Measurements from ENCODE around the gene CFAP46. TPM values are rescaled to one million over a fixed set of nuclear protein-coding genes. Genes with fewer than 3 reads are reported as not detected.
A peak's percentile ranks its signal among the peaks of the same experiment; 100 is the strongest.

The CFAP46 gene
- total and polyA plus RNA-seq, 8 donors, result 1.2 to 5.2 (median 3.5) TPM

DNA sequence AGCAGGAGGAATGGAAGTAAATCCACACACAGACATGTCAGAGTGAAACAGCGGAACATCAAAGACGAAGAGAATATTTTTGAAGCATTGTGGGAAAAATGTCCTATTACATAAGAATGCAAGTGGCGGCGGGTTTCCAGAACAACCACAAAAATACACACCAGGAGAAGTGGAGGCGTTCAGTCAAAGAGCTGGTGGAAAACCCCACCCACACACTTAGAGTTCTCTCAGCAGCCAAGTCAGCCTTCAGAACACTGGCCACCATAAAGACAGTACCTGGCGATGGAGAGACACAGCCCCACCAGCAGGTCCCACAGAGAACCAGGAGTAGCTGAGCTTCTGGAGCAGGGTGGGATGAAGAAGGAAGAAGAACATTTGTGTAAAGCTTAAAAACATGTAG lies 180.1 kb downstream of the CFAP46 start:
- peak; percentile 80 for ATAC-seq

DNA sequence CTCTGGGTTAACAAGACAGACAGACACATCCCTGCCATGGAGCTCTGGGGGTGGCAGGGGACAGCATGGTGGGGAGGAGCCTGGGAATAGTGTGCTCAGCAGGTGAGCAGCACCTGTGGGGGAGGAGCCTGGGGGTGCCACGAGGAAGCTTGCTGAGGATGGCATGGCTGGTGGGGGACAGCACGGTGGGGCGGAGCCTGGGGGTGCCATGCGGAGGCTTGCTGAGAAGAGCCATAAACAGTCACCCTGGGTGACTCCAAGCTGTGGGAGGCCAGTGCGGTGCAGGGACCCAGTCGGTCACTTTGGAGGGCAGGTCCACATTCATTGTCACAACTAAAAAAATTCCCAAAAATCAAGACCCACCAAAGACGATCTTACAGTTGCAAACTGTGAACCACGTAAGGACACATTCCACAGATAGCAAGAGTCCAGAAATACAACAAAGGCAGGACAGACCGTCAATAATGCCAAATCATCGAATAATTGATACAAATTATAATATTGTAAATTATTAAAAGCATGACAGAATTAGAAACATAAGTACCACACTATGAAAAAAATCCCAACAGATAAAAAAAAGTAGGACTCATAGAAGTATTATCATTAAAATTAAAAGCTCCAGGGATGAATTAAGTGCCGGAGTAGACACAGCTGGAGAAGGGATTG lies 180.8 kb downstream of the CFAP46 start:
- Histone ChIP-seq H3K27ac (no peak overlapping the region), H3K4me3 (no peak overlapping the region), H3K9me3 (no peaks in the 10 kb centered on the region), H3K4me1 (no peaks in the 10 kb centered on the region), H3K36me3 (peaks cover 0 to 55% of the 10 kb centered on the region in 2 donors), H3K27me3 (no peaks in the 10 kb centered on the region)
- no peak for ATAC-seq
- intact Hi-C loops (cut with DNase I), result no loop called here
- no peak for DNase-seq
- TF ChIP-seq, protein P1, sequence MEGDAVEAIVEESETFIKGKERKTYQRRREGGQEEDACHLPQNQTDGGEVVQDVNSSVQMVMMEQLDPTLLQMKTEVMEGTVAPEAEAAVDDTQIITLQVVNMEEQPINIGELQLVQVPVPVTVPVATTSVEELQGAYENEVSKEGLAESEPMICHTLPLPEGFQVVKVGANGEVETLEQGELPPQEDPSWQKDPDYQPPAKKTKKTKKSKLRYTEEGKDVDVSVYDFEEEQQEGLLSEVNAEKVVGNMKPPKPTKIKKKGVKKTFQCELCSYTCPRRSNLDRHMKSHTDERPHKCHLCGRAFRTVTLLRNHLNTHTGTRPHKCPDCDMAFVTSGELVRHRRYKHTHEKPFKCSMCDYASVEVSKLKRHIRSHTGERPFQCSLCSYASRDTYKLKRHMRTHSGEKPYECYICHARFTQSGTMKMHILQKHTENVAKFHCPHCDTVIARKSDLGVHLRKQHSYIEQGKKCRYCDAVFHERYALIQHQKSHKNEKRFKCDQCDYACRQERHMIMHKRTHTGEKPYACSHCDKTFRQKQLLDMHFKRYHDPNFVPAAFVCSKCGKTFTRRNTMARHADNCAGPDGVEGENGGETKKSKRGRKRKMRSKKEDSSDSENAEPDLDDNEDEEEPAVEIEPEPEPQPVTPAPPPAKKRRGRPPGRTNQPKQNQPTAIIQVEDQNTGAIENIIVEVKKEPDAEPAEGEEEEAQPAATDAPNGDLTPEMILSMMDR (IDR thresholded peaks at IDR 0.05), result no peak

More for the DNA sequence above, 180.1 kb downstream of the CFAP46 start:
- DNase-seq, result no peak
- Histone ChIP-seq H3K27ac (no peak overlapping the region), H3K9me3 (no peaks in the 10 kb centered on the region), H3K4me1 (no peaks in the 10 kb centered on the region), H3K36me3 (peaks cover 0 to 48% of the 10 kb centered on the region in 2 donors), H3K4me3 (no peak overlapping the region), H3K27me3 (no peaks in the 10 kb centered on the region)
- intact Hi-C loops (cut with DNase I), result no loop called here
- TF ChIP-seq, protein P1 (IDR thresholded peaks at IDR 0.05), result no peak

DNA sequence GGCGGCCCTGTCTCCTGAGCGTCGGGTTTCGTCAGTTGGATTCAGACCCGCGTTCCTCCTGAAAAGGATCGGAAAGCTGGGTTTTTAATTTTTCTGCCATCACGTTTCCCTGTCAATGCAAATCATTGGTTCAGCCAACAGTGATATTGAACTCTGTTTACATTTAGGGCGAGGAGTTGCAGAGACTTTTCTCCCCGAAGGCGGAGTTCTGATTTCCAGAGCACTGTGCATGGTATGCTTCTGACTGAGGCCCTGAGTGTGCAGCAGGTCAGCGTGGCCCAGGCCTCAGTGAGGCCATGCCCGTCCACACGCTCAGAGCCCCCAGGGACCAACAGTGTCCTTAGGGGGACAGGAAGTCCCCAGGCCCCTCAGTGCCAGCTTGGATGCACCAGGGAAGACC lies 183.5 kb downstream of the CFAP46 start:
- H3K4me3 ChIP-seq, result no peak overlapping the region
- H3K4me1 ChIP-seq, result no peaks in the 10 kb centered on the region
- H3K36me3 ChIP-seq, result peaks cover 0 to 68% of the 10 kb centered on the region in 2 donors
- H3K27ac ChIP-seq, result no peak overlapping the region
- intact Hi-C loops (cut with DNase I), result no loop called here
- TF ChIP-seq, protein P1 (IDR thresholded peaks at IDR 0.05), result no peak
- ATAC-seq (no peak), DNase-seq (no peak)
- H3K9me3 ChIP-seq, result no peaks in the 10 kb centered on the region
- no peaks in the 10 kb centered on the region for H3K27me3 ChIP-seq

Other genes starting within 250 kb of the CFAP46 start
- not detected for gene NKX6-2, start 156.4 kb downstream of the CFAP46 start, total RNA-seq
- 1 to 10 TPM; 4.5 to 6.5 (median 6.1) TPM for gene NKX6-2, start 156.4 kb downstream of the CFAP46 start, polyA plus RNA-seq (ENCODE audit: insufficient read length in 6 of 6)
- under 1 TPM in 1 of 2 donors, not detected in 1; 0.24 TPM for gene ADGRA1, start 145.4 kb upstream of the CFAP46 start, total RNA-seq
- gene ADGRA1, start 145.4 kb upstream of the CFAP46 start, polyA plus RNA-seq (ENCODE audit: insufficient read length in 6 of 6), result under 1 TPM; 0.07 to 0.17 (median 0.08) TPM
- 10 to 100 TPM in 1 of 2 donors, 1 to 10 TPM in 1; 8.4 to 10.4 TPM for gene KNDC1, start 217.6 kb upstream of the CFAP46 start, total RNA-seq
- 1 to 10 TPM; 2.5 to 4.6 (median 3.8) TPM for gene KNDC1, start 217.6 kb upstream of the CFAP46 start, polyA plus RNA-seq (ENCODE audit: insufficient read length in 6 of 6)

Measured in left lung (tissue), 10 donors.